HG03469 (cell line): ENCODE results near the gene HLCS.

ENCODE experiments used
- ATAC-seq: cut with Tn5 transposase; IDR thresholded peaks from one replicate; pipeline ENCODE4 v1.9.1; 2021; ENCODE audit warnings: mild to moderate bottlenecking, moderate library complexity, moderate number of reproducible peaks; ENCODE audit not compliant: unreplicated experiment

HLCS gene

DNA sequence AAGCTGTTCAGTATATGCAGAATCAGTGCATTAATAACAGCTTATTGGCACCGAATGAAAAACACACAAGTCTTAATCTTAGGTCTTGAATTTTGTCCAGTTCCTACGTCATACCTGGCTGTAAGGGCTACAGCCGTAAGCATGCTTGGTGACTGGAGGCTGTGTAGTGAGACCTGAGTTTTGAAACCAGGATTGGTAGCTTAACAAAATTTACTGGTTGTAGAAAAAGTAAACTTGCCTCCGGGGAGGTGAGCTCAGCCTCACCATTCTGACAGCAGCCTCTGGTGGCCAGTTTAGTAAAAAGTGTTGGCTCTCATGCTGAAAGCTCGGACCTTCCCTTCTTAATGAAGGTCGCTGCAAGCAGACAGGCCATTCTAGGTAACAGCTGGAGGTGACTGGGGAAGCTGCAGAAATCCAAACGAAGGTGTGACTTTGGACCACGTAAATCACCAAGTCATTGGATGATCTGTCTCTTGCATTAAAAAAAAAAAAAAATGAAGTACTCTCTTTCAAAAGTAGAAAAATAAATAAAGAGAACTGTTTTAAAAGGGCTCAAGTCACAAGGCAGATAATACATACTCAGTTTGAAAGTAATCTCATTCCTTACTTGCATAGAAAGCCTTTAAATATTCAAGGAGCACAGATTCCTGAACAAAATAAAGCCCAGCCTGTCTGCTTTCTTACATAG, 48.9 kb downstream of the HLCS start:
- ATAC-seq, result no peak

DNA sequence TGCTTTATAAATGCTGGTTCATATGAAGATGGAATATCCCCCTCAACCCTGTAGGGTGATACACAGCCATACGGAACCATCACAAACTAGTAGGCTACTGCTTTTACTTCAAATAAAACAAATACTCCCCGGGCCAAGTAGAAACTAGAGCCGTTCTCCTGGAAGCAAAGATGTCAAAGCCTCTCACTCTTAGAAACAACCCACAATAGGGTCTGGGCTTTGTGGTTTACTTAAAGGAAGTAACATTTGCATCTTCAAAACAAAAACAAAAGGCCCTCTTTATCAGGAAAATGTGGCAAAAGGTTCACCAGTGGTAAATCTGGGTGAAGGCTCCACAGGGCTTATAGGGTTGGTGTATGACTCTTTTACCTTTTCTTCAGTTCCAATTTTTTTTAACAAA, 49.8 kb downstream of the HLCS start:
- ATAC-seq, result no peak

DNA sequence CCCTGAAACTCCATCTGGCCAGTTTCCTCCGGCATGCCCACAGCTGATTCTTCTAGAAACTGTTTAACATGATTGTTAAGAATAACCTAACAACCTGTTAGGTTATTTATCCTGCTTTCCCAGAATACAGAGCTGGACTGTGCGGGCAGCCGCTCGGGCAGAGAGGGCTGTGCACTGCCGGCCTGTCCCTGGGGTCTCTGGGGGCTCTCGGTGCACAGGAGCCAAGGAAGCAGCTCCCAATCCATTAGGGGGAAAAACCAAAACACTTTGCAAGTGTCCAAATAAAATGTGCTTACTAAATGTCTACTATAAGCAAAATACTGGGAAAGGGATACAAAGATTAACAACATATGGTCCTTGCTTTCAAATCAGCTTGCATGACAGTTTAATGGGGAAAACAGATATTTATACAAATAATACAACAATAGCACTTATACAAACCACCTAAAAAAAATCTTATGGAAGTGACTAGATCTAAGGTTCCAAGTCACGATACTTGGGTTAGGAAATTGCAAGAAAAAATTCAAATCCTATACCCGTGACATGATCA, 50.7 kb downstream of the HLCS start:
- no peak for ATAC-seq

DNA sequence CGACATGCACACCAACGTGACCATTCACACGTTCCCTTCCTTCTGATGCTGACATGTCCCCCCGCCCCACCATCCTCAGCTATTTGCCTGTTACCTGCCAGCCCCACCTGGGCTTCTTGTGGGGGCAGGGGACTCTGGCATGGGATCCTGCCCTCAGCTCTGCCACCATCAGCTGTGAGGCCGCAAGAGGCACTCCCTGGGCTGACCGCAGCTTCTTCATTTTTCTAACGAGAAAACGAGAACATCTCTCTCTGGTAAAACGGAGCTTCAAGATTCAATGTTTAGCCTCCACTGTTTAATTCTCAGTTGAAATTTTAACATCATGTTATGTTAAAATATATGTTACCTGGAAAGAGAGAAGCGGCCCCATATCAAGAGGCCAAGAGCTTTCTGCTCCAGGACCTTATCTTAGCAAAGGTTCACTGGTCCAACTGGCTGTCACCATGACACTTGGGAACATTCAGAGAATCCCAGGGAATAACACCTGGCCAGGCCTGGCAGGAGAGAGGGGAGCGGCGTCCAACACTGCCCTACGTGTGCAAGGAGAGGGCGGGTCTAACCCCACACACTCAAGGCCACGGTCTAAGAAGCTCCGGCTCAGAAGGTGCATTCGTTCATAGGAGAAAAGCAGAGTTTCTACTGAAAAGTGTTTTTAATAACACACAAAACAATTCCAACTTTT, 51.3 kb downstream of the HLCS start:
- ATAC-seq, result no peak

DNA sequence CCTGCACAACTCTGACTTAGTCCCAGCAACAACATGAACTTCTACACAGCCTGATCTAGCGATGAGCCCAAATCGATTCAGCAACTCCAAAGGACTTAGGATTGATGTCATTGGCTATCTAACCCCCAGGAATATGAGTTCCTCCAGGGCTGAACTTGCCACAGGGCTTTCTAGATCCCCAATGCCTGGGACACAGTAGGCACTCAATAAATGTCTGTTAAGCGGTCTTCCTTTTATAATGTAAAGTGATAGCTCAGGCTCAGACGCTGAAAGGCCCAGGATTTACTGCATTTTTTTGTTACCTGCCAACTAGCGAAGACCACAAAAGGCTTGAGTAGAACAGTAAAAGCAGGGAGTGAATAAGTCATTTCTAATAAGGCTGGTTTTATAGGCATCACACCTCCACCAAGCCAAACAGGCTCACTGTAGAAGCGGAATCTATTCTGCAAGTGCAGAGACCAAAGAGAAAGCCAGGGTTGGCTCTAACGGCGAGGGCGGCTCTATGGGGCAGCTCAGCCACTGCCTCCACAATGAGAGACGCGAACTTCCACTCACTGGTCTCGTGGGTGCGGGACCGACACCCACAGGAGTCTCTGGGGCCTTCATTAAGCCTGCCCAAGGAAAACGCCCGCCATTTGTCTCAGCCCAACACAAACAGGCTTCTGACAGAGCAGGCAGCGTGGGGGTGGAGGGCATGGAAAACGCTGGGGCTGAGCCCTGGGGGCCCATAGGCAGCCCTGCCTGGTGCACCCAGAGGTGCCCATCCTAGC, 52.0 kb downstream of the HLCS start:
- no peak for ATAC-seq

DNA sequence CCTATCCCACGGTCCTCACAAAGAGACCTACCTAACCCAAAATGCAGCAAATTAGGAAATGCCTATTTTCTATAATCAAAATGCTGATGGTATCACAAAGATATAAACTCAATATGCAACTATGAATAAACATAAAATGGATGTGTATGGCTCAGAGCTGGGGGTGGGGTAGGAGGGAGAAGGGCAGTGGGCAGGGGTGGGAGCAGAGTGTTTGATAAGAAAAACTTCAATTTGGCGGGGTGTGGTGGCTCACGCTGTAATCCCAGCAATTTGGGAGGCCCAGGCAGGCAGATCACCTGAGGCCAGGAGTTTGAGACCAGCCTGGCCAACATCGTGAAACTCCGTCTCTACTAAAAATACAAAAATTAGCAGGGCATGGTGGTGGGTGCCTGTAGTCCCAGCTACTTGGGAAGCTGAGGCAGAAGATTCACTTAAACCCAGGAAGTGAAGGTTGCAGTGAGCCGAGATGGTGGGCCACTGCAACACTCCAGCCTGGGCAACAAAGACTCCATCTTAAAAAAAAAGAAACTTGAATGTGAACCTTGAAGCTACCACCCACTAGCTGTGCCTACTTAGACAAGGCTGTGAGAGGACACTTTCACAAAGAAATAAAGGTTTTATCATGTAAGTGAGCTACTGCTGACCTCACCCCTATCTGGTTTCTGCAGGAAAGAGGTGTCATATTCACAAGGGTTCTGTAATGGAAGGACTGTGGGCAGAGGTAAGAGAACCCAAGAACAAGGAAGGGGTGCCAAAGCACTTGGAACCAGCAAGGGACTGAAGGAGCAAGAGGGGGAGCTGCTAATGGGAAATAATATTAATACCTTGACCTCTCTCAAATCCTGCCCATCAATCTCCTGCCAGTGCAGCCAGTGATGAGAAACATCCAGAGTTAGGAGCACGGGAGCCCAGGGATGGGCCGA, 53.0 kb downstream of the HLCS start:
- ATAC-seq, result no peak

DNA sequence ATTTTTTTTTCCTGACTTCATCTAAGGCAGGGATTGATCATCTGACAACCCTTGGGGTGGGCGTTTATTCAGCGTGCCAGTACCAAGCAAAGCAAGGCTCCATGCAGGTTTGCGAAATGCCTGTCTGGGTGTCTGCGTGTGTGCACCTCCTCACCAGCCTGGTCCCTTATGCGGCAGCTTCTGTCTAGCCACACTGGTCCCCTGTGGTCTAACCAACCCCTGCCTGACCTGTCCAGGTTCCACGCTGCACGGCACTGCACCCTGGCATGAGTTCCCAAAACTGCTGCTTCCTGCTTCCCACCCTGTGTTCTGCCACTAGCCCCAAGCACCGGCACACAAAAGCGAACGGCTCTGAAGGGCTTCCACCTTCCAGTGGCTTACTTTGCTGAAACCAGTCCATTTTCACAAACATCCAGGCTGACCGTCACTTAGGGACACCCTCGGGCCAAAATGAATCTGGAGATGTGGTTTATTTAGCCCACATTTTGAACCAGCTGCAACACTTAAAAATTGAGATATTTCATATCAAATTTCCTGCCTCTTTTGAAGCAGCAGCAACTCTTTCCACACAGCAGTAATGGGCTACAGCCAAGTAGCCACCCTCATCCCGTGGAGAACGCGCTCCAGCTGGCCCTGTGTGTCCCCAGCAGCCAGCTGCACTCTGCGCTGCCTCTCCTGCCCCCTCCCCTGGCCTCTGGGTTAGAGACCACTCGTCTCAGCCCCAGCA, 55.7 kb downstream of the HLCS start:
- ATAC-seq, result no peak

DNA sequence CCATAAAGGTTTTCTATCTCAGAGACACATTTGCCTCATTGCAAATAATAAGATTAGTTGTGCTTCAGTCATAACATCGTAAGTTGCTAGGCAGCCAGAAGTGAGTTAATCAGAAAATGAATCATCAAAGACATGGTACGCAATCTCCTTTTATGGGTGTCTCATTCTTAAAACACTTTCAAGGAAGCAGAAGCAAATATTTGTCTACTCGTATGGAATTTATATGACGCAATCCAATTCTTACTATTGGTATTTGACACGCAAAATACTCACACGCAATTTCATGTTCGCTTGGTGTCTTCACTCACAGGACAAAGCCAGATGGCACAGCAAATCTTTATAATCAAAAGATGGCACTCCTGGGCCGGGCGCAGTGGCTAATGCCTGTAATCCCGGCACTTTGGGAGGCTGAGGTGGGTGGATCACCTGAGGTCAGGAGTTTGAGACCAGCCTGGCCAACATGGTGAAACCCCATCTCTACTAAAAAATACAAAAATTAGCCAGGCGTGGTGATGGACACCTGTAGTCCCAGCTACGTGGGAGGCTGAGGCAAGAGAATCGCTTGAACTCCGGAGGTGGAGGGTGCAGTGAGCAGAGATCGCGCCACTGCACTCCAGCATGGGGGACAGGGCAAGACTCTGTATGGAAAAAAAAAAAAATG, 56.4 kb downstream of the HLCS start:
- no peak for ATAC-seq

DNA sequence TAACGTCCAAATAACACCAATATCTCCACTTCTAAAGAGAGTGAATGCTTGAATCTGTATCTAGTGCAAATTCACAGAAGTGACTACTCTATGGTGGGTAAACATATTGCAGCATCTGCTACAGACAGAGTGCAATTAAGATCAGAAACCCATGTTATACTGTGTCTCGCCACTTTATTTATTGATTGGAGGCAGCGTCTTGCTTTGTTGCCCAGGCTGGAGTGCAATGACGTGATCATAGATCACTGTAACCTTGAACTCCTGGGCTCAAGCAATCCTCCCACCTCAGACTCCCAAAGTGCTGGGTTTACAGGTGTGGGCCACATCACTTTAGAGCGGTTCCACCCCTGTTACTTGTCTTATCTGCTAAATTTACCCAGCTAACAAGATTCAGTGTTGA, 57.0 kb downstream of the HLCS start:
- ATAC-seq, result no peak

DNA sequence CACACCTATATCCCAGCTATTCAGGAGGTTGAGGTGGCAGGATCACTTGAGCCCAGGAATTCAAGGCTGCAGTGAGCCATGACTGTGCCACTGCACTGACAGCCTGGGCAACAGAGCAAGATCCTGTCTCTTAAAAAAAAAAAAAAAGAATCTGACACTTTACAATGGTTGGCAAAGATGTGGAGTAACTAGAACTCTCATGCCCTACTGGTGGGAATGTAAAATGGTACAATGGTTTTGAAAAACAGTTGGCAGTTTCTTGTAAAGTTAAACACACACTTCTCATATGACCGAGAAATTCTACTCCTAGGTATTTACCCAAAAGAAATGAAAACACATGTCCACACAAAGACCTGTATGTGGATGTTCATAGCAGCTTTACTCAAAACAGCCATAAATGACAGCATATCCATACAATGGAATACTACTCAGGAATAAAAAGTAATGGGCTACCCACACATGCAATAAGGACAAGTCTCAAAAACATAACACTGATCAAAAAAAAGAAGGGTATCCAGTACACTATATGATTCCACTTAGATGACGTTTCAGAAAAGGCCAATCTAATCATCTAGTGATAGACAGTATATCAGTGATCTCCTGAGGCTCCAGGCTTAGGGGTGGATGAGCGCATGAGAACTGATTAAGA, 58.1 kb downstream of the HLCS start:
- ATAC-seq, result no peak

DNA sequence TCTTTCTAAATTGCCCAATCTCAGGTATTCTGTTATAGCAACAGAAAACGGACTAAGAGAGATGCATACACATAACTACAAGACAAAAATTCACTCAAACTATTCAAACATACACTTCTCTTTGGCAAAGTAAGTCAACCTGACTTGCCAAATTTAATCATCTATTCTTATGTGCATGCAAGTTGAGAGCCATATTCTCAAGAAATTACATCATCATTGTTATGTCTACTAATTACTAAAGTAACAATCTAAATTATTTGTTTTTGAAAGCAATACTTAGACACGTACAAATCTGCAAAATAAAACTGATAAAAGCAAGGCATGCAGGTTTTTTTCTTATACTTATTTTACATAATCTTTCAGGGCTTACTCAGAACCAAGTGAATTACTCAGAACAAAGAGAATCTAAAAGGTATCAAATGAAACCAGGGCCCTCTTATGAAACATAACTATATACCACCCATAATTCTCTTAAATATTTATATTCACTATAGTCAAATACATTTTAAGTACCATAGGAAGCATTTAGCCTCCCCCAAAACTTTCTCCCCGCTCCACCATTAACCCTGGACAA, 62.3 kb downstream of the HLCS start:
- no peak for ATAC-seq

DNA sequence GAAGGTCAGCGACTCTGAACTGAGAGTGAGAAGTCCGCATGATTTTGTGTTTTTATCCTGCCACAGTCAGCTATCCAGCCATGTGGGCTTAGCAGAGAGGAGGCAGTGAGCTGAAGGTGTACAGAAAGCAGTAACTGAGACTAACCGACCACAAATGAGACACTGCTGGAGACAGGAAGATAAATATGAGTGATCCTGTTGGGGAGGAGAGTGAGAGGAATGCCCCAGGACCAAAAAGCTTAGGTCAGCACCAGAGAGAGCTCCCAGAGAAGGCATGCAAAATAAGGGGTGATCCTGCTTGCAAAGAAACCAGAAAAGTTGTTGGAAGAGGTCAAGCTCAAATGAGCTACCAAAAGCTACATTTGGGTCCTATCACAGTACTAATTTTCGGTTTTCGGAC, 63.7 kb downstream of the HLCS start:
- no peak for ATAC-seq

DNA sequence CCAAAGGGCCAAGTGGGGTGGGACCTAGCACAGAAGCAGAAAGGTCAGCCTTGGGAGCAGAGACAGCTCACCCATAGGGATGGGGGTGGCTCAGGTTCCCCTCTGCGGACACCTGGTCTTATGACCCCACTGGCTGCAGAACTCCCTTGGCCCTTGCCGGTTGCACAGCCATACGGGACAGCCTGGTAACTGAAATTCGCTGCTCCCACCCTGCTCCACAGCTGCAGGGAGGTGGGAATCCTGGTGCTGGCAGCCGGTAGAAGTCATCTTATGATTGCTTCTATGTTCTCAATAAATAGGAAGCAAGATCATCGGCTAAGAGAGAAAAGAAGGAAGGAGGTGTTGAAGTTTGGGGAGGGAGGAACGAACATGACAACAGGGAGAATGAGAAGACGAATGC, 64.1 kb downstream of the HLCS start:
- ATAC-seq, result no peak

DNA sequence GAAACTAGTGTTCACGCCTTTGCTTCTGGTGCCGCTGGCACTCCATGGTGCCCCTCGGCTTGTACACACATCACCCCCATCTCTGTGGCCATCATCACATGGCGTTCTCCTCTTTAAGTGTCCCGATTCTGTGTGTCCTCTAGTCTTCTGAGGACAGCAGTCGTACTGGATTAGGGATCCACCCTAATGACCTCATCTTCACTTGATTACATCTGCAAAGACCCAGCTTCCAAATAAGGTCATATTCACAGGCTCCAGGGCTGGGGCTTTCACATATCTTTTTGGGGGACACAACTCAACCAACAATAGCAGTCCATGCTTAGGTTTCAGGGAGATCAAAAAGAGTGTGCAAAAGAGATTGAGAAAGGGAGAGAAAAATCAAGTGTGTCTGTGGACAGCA, 64.9 kb downstream of the HLCS start:
- ATAC-seq, result no peak

DNA sequence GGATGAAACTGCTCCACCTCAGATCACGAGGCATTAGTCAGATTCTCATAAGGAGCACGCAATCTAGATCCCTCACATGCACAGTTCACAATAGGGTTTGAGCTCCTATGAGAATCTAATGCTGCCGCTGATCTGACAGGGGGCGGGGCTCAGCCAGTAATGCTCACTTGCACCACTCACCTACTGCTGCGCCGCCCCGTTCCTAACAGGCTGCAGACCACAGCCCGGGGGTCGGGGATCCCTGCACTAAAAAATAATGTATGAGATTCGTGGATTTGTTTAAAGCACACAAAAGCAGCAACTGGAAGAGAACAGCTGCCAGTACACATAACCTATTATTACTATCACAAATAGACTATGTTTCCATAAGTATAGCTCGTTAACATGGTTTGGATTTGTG, 72.9 kb downstream of the HLCS start:
- no peak for ATAC-seq

DNA sequence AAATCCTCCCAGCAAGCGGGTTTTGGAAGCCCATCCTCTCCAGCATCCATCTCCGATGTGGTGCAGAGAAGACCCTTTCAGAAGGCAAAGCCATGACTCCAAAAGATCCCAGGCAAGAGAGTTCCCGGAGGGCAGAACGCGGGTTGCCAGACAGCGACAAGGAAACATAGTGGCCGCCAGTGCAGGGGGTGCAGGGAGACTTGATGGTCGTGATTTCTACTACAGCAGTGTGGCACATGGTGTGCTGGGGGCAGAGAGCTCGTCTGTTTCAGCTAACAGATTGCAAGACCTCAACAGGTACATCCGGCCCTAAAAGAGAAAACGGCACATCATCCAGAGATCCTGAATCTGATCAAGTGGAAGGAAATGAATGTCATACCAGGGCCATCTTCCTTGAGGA, 74.3 kb downstream of the HLCS start:
- no peak for ATAC-seq

DNA sequence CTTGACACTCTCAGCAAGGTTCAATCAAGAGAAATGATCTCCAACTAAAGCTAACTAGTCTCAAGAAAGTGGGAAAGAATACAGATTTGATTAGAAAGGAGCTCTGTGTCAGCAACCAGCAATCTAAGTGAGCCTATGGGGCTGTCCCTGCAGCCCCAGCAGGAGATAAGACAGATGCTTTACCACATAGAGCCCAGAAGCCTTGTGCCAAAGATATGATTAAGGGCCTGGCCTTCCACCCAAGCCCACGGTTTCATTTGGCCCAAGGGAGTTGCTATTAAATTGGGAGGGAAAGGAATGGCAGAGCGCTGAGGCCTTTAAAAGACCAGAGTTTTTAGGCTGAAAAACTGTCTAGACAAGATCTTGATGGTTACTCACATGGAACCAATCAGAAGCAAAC, 74.8 kb downstream of the HLCS start:
- ATAC-seq, result no peak

DNA sequence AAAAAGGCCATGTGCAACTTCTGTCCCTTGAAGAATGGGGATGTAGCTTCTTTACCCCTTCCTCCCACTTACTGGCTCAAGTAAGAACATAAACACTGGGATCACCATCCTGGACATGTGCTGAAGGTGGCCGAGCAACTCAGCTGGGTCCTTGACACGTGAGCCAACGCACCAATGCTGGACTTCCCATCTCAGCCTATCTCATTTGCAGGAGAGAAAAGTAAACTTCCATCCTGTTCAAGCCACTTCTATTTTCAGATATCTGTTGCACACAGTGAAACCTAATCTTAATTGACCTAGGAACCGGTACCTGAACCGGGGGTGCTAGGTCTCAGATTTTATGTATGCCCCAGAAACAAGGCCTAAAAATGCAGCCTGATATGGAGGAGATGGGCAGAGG, 75.3 kb downstream of the HLCS start:
- ATAC-seq, result no peak

DNA sequence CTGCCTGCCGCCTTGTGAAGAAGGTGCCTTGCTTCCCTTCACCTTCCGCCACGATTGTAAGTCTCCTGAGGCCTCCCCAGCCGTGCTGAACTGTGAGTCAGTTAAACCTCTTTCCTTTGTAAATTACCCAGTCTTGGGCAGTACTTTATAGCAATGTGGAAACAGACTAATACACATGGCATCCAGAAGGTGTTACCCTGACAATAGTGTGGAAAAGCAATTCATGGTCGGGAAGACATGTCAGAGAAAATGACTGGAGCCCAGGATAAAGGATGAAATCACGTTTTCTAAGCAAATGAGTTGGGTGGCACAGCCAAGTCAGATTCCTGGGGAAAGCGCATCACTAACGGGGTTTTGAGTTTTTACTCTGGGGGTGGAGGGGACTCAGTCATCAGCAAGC, 76.4 kb downstream of the HLCS start:
- ATAC-seq, result no peak
